Midbrain (tissue), 1 donor: ENCODE data around the gene TAF6.

Source experiments
- DNase-seq: peaks from one replicate; lab custom pipeline; 2025; lab: John Stamatoyannopoulos, UW

The TAF6 gene

DNA sequence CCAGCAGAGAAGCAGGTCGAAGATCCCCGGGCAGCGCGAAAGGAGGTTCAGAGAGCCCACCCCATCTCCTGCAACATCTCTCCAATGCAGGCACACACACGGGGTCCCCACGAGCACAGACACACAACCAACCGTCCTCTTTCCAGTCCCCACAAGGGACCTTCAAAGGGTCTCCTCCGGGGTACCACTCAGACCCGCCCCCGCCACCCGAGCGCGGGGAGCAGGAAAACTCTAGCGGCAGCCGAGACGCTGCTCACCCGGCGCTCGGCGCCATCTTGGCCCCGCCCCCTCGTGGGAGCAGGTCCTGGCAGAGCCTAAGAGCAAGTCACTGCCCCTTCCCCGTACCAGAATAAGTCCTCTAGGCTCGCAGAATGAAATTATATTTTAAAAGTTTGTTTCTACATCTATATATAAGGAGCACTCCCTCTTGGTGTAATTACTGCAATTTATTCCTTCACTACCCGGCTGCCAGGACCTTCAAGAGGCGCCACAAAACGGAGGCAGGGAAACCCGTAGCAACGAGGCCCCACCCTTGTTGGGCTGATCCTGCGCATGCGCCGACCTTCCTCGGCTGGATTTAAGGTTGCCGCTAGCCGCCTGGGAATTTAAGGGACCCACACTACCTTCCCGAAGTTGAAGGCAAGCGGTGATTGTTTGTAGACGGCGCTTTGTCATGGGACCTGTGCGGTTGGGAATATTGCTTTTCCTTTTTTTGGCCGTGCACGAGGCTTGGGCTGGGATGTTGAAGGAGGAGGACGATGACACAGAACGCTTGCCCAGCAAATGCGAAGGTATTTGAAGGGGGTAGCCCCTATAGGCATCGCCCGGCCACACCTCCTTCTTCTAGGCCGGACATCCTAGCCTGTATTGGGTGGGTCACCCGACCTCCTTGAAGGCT lies at the start of gene TAF6, which contains the start of gene CNPY4:
Gene TAF6 (minus strand): TSS at position 287 of the 898 bp plus-strand sequence. CDS start 5,149 bp downstream, outside the sequence.
Gene CNPY4 (plus strand): TSS at position 563 of the 898 bp plus-strand sequence. CDS start 111 bp downstream, at position 674.
- peak; percentile 96 for DNase-seq

DNA sequence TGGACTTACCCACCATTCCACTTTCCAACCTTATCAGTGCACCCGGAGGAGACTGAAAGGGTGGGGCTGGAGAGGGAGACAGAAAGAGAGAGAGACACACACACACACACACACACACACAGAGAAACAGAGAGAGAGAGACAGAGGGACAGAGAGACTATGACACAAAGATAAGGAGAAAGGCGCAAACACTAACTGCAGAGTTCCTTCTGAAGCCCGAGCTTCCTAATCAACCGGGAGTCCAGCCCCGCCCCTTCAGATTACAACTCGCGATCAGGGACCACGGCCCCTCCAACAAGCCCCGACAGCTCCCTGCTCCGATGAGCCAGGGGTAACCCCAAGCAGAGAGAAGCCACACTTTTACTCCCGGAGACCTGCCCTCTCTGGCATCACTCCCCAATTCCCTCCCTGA lies 48.8 kb upstream of the TAF6 start:
- DNase-seq: no peak

DNA sequence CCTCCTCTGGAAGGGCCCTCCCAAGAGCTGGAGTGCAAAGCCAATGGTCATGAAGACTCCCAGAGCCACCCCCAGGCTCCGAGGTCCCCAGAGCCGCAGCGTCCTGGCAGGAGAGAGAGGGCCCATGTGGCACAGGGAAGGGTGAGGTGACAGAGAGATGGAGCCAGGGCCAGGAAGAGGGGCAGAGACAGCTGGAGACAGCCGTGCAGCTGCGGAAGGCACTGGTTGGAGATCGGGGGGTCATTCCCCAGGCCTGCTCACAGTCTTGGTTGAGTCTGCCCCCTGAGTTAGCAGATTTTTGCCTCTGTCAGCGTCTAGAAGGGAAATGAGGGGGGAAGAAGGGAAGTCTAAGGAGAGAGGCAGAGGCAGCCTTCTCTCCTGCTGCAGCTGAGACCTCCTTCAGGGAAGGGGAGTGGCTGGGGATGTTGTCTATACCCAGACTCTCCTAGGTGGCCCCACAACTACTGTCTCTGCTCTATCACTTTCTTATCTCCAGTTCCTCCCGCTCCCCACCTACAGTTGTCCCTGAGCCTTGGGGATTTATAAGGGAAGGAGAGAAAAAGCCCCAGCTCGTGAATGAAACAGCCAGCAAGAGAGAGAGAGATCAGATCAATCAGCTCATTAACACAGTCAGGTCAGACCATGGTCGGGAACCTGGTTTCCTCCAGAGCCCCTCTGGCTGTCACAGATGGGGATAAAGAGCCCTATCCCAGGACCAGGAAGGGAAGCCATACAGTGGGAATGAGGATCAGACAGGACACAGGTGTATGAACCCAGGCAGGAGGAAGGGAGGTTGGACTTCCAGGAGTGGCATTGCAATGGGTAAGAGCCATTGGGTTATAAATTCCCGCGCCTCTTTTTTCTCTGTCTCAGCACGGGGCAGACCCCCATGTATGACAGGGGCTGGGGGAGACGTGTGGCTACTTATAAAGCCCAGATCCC lies 48.1 kb upstream of the TAF6 start:
- DNase-seq: peak; percentile 16

DNA sequence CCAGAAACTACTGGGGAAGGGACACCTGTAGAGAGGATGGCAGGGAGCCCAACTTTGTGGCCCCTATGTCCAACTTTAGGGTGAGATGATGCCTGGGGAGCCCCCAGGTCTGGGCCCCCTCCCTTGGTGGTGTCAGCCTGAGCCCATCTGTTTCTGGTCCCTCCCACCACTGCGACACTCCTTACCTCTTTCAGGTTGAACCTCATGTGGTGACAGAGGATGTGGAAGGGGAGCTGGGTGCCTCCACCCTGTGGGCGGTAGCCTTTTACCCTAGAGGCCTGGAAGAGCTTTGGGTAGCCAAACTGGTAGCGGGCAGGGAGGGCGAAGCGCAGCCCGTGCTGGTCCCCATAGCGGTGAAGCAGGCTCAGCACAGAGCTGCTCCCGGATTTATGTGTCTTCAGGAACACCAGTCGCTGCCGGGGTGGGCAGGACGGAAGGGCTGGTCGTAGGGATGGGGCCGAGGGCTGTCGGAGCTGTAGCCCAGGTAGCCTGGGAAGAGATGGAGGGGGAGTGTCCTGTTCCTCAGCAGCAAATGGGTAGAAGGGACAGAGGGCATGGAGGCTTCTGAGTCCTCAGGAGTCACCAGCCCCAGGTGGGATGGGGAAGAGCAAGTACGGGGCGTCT lies 47.3 kb upstream of the TAF6 start:
- DNase-seq: no peak

DNA sequence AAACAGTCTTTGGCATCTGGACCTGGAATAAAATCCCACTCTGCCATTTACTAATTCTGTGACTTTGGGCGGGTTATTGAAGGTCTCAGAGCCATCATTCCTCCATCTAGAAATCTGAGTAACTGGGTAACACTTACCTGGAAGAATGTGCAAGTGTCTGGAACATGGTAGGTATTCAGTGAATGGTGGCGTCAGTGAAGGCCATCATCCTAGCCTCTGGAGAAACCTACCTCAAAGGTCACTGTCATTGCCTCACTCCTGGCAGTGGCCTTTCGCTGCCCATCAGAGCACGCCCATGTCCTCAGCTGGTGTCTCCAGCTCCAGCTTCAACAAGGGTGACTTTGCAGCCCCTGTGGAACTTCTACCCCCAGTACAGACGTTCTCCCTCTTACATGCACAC lies 44.7 kb upstream of the TAF6 start:
- no peak for DNase-seq

DNA sequence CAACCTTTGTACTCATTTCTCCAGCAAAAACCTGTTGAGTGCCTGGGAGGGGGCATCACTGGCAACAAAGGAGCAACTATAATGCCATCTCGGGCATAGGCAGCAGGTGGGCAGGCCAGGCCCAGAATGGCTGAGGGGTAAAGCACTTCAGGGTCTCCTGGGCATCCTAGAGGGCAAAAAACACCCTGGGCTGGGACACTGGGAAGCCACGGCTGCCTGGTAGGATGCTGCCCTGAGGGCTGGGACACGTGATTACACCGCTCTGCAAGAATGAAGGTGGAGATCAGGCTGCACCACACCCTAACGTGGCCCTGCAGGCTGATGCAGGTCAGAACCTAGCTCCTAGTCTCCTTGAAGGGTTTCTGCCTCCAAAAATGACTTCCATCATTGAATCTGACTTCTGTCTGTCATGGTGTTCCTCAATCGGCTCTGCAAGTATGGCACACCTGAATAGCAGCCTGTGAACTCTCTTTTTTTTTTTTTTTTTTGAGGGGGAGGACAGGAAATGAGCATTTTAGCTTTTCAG lies 43.9 kb upstream of the TAF6 start:
- no peak for DNase-seq

DNA sequence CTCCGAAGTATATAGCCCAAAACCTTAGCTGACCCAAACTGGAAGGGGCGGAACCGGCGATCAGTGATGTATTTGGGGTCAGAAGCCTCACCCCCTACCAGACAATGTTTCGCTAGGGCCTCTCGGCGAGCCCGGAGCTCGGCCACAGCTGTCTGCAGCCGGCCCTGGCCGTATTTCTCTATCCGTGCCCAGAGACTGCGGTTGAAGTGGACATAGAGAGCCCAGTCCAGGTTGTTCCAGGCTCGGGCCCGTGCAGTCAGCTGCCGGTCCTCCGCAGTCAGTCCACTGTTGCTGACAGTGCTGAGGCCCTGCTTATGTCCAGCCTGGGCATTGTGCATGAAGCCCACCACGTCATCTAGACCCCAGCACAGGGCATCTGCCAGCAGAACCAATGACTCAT lies 40.9 kb upstream of the TAF6 start:
- no peak for DNase-seq

DNA sequence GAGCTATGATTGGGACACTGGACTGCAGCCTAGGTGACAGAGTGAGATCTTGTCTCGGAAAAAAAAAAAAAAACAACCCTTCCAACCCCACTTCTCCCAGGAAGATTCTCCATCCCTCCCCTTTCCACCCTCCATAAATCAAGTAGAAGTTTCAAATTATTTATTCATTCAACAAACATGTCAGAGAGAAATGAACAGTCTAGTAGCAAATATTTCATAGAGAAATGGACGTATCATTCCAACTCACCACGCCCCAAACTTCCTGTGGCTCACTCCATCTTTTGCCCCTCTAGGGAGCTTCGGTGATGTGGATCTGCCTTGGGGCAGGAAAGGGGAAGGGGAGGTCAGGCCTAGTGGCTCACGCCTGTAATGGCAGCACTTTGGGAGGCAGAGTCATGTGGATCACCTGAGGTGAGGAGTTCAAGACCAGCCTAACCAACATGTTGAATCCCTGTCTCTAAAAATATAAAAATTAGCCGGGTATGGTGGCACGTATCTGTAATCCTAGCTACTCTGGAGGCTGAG lies 40.0 kb upstream of the TAF6 start:
- no peak for DNase-seq

DNA sequence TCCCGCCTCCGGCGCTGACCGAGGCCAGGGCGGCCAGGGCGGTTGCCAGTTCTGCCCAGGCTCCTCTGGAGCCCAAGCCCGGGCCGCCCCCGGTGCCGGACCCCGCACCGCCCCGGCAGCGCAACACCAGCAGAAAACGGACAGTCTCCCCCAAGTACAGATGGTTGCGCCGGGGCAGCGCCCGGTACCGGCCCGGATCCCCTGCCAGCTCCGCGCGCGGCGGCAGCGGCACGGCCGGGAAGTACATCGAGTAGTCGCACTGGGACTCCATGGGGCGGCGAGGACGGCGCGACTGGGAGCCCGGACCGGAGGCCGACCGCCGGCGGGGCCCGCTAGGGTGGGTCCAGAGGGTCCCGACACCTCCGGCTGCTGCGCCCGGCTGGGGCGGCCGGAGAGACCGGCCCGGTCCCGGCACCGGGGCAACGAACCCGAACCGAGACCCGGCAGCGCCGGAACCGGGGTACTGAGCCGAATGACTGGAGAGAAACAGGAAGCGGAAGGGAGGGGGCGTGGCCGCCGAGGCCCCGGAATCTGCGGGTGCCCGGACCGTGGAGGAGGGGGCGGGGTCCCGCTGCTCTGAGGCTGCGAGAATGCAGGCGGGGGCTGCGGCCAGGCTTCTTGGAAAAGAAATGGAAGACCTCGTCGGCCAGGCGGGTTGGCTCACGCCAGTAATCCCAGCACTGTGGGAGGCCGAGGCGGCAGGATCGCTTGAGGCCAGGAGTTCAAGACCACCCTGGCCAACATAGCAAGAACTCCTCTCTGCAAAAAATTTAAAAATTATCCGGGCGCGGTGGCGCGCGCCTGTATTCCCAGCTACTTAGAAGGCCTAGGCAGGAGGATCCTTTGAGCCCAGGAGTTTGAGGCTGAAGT lies 39.3 kb upstream of the TAF6 start, which contains the start of gene TRAPPC14:
Gene TRAPPC14 (minus strand): TSS at position 495 of the 870 bp plus-strand sequence. CDS start 224 bp downstream, at position 271.
- DNase-seq: peak; percentile 87

DNA sequence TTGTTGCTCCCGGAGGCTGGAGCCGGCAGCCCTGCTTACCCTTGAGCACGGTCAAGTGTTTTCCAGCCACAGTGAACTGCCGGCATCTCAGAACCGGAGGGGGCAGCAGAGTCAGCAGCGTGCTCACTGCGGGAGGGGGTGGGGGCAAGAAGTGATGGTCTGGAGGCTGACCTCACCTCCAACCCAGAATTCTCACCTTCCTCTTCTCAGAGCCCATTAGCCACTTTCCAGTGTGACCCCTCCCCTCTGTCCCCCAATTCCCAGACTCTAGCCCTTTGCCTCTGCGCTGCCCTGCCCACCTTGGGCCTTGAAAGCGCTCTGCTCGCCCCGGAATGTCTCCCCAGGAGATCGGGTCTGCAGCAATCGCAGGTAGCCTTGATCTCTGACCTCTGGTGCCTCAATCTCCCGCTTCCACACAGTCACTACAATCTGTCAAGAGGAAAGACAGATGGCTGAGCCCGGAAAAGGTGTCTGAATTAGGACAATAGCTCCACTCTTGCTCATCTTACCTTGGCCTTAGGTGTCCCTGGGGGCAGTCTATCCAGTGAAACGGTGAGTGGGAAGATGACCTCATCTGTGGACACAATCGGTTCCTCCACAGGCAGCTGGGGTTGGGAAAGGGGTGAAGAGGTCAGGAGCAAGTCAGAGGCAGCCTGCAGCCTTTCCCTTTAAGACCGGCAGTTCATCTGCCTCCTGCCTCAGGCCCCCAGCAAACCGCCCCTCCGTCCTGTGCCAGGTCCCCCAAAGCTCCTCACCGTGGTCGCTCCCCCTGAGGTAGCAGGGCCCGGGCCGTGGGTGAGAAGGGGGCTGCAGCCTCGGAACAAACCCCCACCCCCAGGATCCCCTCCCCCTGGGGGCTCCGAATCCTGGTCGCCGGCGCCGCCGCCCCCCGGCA lies 38.4 kb upstream of the TAF6 start:
- DNase-seq: no peak

DNA sequence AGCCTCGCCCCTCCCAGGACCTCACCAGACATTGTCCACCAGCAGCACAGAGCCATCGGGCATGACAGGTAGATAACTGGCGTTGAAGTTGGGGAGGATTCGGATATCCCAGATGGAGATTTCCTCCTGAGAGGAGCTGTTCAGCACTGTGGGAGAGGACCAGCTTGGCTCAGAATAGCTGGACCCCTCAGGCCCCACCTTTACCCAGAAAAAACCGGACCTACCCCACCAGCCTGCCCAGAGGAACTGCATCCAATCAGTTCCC lies 37.8 kb upstream of the TAF6 start:
- no peak for DNase-seq

DNA sequence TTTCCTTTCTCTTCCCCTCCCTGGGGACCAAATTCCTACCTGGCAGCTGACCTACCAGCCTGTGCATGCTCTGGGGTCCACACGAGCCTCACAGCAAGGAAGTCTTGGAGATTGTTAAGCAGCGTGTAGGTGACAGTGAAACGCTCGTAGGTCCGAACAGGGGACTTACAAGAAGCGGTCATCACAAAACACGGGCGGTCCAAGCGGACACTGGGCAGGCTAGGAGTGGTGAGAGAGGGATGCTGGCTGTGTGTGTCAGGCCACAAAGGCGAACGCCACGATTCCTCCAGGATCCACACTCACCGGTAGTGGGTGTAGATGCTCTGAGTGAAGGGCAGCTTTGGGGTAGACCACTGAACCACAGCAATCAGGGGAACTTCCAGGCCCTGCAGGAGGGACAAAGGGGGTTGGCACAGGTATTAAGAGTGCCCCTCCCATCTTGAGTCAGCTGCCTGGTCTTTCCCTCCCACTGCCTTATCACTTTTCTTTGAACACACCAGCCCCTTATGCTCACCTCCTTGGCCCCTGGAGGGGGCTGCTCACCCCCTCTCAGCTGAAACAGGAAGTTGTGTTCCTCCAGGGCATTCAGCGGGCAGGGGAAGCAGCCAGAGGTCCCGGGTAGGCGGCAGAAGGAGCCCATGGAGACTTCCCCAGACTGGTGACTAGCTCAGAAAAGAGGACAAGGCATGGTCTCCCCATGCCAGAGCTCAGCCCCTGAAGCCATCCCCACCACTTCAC lies 37.3 kb upstream of the TAF6 start:
- no peak for DNase-seq

DNA sequence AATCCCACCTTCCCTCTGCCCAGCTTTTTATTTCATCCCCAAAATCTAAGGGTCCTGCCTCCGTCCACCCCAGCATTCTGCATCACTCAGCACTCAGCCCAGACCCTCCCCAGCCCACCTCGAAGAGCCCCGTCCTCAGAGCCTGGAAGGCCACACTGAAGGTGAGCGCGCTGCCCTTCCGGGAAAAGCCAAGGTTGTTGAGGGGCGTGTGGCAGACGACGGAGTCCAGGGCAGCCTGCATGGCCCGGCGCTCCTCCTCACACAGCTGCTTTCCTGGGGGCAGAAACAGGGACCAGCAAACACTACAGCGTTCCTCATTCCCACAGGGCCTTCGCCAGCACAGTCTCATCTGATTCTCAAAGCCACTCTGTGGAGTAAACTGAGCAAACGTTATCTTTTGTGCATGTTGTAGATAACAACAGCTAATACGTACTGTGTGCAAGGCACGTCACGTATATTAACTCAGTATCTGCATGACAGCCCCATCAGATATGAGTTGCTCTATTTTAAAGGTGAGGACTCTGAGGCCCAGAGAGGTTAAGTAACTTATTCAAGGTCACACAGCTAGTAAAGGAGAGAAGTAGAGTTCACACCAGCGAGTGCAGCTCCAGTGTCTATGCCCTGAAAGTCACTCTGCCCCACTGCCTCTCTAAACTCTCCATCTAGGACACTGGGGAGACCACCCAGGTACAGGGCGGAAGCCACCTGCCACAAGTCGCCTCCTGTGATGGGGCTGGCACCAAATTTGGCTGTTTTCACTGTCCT lies 36.6 kb upstream of the TAF6 start:
- no peak for DNase-seq

DNA sequence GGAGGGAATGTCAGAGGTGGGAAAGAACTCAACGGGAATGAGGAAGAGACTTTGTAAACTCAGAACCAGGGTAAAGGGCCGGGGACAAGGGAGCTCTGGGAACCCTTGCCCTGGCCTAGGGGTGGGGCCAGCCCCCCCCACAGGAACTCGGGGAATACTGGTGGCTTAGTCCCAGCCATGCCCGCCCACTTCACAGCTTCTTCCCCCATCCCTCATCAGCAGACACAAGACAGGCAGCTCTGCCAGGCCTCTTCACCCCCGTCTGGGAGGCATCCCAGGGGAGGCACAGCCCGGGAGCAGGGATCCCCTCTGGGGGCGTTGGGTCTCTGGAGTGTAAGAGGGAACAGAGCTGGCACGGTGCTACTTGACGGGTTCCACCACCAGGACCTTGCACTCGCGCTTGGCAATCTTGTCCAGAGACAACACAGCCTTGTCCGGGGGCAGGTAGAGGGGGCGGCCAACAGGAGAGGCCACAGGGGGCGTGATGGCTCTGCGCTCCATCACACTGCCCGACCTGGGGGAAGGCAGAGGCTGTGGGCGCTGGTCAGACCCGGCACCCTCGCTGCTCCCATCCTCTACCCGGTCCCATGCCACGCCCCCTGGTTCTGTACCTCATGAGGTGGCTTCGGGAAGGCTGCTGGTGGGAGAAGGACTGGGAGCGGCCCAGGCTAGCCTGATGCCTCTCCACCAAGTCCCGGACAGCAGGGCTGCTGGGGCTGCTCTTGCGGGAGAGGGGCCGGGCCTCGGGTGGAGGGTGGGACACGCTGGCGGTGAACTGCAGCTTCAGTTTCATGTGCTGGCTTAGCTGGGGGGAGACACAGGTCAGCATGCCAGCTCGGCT lies 35.7 kb upstream of the TAF6 start:
- DNase-seq: no peak

DNA sequence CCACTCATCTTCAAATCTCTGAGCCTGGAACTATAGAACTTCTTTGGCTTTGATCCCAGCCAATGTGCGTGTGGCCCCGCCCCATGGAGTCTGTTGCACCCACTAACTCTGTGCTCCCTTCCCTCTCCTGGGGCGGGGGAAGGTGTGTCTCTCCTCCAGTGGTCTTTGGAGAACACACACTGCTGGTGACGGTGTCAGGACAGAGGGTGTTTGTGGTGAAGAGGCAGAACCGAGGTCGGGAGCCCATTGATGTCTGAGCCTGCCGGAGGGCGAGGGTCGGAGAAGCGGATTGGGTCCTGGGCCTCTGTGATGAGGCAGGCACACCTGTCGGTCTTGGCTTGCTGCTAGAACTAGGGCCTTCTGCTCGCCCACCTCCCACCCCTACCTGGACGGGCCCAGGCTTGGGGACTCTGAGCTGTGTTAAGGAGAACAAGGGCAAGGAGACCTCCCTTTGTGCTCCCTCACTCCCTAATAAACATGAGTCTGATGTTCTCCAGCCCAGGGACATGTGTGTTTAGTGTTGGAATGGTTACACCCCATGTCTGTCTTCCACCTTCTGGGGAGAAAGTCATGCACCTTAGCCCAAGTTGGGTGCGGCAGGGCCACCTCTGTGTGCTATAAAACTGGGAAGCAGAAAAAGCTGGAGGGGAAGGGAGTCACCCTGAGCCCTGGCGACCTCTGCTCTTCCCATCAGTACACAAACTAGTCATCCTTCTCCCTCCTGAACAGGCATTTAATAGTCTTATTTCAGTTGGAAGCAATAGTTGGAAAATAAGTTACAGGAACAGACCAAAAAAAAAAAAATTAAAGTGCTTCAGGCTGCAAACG lies 34.8 kb upstream of the TAF6 start:
- no peak for DNase-seq

DNA sequence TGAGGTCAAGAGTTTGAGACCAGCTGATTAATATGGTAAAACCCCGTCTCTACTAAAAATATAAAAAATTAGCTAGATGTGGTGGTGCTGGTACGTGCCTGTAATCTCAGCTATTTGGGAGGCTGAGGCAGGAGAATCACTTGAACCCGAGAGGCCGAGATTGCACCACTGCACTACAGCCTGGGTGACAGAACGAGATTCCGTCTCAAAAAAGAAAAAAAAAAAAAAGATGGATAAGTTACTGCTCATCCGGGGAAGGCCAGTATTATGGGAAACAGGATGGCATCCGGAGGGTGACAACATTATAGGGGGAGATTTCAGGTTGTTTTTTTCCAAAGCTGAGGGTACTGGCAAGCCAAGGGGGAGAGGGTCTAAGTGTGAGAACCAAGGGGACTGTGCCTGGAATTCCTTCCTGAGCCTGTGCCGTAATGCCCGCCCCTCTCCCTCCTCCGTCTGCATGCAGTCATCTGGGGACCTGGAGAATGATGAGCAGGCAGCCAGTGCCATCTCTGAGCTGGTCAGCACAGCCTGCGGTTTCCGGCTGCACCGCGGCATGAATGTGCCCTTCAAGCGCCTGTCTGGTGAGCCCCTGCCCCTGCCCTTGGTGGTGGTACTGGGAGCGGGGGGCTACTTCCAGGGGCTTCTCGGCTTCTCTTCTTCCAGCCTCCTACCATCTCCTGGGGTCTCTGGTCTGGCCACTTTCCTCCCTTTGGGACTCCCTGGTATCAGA lies 33.9 kb upstream of the TAF6 start:
- DNase-seq: no peak
